Suppressor macrophage (primary cell): ENCODE measurements around the gene KLHL10.
"Not testable (repeated sequence)": the region's sequence is repeated elsewhere in the genome, so short reads cannot be mapped to it uniquely, and the experiment has no call there.

ENCODE experiments used
- DNase-seq, 4 experiments: peaks; one replicate each; pipeline ENCODE4 v3.0.0-alpha.2; 2020 to 2022

Gene KLHL10

GRCh38 chr17:41851382-41851781 is 13.8 kb downstream of the KLHL10 start:
- not testable (repeated sequence) for DNase-seq

GRCh38 chr17:41860254-41860931 is 22.8 kb downstream of the KLHL10 start:
- DNase-seq, result no peak

GRCh38 chr17:41863074-41863848 is 25.6 kb downstream of the KLHL10 start:
- DNase-seq, result peak in 3 of 4 experiments; percentile 18 to 41 (median 31)

- DNase-seq, result no peak
Observed at GRCh38 chr17:41864498-41864835, 26.8 kb downstream of the KLHL10 start.

GRCh38 chr17:41864836-41865595 is 27.4 kb downstream of the KLHL10 start, which contains the start of gene KLHL11:
TSS of gene KLHL11 (minus strand) at chr17:41865423. CDS start at chr17:41865370, 53 bp downstream.
- peak; percentile 93 to 96 (median 94) for DNase-seq

GRCh38 chr17:41865596-41865893 is 27.9 kb downstream of the KLHL10 start:
- no peak for DNase-seq

- DNase-seq, result no peak
Observed at GRCh38 chr17:41868568-41868967, 30.9 kb downstream of the KLHL10 start.

GRCh38 chr17:41869426-41869825 is 31.8 kb downstream of the KLHL10 start:
- no peak for DNase-seq

- DNase-seq, result no peak
Observed at GRCh38 chr17:41870097-41870496, 32.5 kb downstream of the KLHL10 start.

- DNase-seq, result no peak
Observed at GRCh38 chr17:41870627-41871026, 33.0 kb downstream of the KLHL10 start.

GRCh38 chr17:41871789-41872188 is 34.2 kb downstream of the KLHL10 start:
- no peak for DNase-seq

- no peak for DNase-seq
Observed at GRCh38 chr17:41873559-41874292, 36.1 kb downstream of the KLHL10 start.

GRCh38 chr17:41874293-41874670 is 36.7 kb downstream of the KLHL10 start:
- not testable (repeated sequence) for DNase-seq

GRCh38 chr17:41880130-41880529 is 42.5 kb downstream of the KLHL10 start:
- DNase-seq, result no peak

GRCh38 chr17:41882756-41883155 is 45.1 kb downstream of the KLHL10 start:
- DNase-seq, result no peak

- DNase-seq, result no peak
Observed at GRCh38 chr17:41885733-41886132, 48.1 kb downstream of the KLHL10 start.

- DNase-seq, result no peak
Observed at GRCh38 chr17:41888332-41888965, 50.8 kb downstream of the KLHL10 start.

GRCh38 chr17:41891135-41892020 is 53.8 kb downstream of the KLHL10 start:
- no peak for DNase-seq

GRCh38 chr17:41892021-41892376 is 54.4 kb downstream of the KLHL10 start:
- DNase-seq, result no peak

GRCh38 chr17:41893384-41893783 is 55.8 kb downstream of the KLHL10 start:
- no peak for DNase-seq

- no peak for DNase-seq
Observed at GRCh38 chr17:41894791-41895331, 57.2 kb downstream of the KLHL10 start.
